Ascending aorta (tissue), 2 donors: ENCODE measurements around the gene PAGR1. TPM values are rescaled to one million over a fixed set of nuclear protein-coding genes. Genes with fewer than 3 reads are reported as not detected.
"Not testable (repeated sequence)": the region's sequence is repeated elsewhere in the genome, so short reads cannot be mapped to it uniquely, and the experiment has no call there.

Source experiments
- DNase-seq, 2 donors: peaks; one replicate each; pipeline ENCODE4 v3.0.0-alpha.2; 2019; ENCODE audit warnings: low spot score in 2 of 2
- H3K27ac ChIP-seq, 2 donors: fragments of 200-600 bp; sonication (generic); one replicate each; pipeline ENCODE4 v1.5.1; 2016 to 2017; ENCODE audit warnings: mild to moderate bottlenecking in 1 of 2
- H3K27me3 ChIP-seq: fragments of 200-600 bp; sonication (generic); one replicate; pipeline ENCODE4 v1.5.1; 2017
- H3K36me3 ChIP-seq, 2 donors: fragments of 200-600 bp; sonication (generic); one replicate each; pipeline ENCODE4 v1.5.1; 2016
- H3K4me1 ChIP-seq, 2 donors: fragments of 200-600 bp; sonication (generic); one replicate each; pipeline ENCODE4 v1.5.1; 2016 to 2017; ENCODE audit warnings: mild to moderate bottlenecking in 1 of 2
- H3K4me3 ChIP-seq, 2 donors: fragments of 200-600 bp; sonication (generic); one replicate each; pipeline ENCODE4 v1.5.1; 2016 to 2017; ENCODE audit warnings: mild to moderate bottlenecking in 1 of 2
- H3K9me3 ChIP-seq, 2 donors: fragments of 200-600 bp; sonication (generic); one replicate each; pipeline ENCODE4 v1.5.1; 2016
- intact Hi-C: fragments of 100-400 bp; cut with DNase I; formaldehyde crosslinking; loops from one replicate; pipeline ENCODE4 v1.15.1; 2023
- total RNA-seq: library from RNA; depleted of rRNA; stranded (reverse); fragments of >200 nt; gene quantifications from one replicate; pipeline ENCODE4 v1.1.0, GENCODE V29; 2016
- TF ChIP-seq, protein P1 (sequence below), 3 experiments: fragments of 200-600 bp in 2 of 3; fragments of 450-650 bp in 1 of 3; sonication (generic) in 2 of 3; IDR thresholded peaks; one replicate each; pipeline ENCODE4 v1.5.1; 2016 to 2019; ENCODE audit warnings: antibody characterized with exemption in 3 of 3, mild to moderate bottlenecking in 1 of 3, moderate library complexity in 1 of 3

The PAGR1 gene
- total RNA-seq, 1 donor from 2014 or later = 54.3 TPM

DNA sequence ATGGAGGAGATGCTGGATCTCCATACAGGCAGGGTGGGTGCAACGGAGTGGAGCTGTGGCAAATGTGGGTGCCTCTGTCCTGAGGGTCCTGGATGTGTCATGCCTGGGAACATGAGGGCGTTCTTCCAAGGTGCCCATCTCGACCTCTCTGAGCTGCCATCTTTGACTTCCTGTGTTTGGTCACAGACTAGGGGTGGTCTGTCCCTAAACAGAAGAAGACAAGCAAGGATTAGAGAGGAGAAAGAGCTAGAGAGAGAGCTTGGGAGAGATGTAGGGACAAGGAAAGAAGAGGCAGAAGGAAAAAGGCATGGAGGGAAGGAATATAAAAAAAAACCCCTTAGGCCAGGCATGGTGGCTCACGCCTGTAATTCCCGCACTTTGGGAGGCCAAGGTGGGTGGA, 41.2 kb upstream of the PAGR1 start:
- Histone ChIP-seq H3K27ac (no peak overlapping the region), H3K36me3 (no peaks in the 10 kb centered on the region), H3K27me3 (no peaks in the 10 kb centered on the region), H3K4me1 (no peaks in the 10 kb centered on the region), H3K4me3 (no peak overlapping the region), H3K9me3 (no peaks in the 10 kb centered on the region)
- TF ChIP-seq, protein P1, sequence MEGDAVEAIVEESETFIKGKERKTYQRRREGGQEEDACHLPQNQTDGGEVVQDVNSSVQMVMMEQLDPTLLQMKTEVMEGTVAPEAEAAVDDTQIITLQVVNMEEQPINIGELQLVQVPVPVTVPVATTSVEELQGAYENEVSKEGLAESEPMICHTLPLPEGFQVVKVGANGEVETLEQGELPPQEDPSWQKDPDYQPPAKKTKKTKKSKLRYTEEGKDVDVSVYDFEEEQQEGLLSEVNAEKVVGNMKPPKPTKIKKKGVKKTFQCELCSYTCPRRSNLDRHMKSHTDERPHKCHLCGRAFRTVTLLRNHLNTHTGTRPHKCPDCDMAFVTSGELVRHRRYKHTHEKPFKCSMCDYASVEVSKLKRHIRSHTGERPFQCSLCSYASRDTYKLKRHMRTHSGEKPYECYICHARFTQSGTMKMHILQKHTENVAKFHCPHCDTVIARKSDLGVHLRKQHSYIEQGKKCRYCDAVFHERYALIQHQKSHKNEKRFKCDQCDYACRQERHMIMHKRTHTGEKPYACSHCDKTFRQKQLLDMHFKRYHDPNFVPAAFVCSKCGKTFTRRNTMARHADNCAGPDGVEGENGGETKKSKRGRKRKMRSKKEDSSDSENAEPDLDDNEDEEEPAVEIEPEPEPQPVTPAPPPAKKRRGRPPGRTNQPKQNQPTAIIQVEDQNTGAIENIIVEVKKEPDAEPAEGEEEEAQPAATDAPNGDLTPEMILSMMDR (IDR thresholded peaks at IDR 0.05) = no peak
- intact Hi-C loops = no loop called here
- no peak for DNase-seq

DNA sequence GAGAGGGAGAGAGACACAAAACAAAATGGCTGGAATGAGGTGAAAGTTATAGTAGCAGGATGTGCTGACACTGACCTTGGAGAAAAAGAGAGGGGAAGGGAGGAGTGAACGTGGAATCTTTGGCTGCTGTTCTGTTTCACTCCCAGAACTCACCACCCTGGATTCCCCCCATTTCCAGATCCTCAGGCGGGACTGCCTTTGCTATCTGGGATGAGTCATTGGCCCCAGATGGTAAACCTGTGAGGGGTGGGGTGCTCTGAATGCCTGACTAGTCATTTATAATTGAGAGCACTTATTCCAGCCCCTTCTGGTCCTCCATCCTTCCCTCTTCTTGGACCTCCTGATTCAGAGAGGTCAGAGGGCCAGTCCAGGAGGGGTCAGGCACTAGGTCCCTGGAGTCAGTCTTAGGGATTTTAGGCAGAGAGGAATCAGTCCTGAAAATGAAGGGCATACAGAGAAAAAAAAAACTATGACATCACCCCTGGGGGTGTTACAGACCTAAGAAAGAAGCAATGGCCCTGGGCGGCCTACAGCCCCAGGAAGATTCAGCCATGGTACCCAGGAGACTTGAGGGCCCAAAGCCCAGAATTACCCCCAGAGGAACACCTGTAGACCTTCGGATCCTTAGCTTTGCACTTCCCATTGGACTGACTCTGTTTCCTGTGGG, 40.1 kb upstream of the PAGR1 start:
- intact Hi-C loops = no loop called here

DNA sequence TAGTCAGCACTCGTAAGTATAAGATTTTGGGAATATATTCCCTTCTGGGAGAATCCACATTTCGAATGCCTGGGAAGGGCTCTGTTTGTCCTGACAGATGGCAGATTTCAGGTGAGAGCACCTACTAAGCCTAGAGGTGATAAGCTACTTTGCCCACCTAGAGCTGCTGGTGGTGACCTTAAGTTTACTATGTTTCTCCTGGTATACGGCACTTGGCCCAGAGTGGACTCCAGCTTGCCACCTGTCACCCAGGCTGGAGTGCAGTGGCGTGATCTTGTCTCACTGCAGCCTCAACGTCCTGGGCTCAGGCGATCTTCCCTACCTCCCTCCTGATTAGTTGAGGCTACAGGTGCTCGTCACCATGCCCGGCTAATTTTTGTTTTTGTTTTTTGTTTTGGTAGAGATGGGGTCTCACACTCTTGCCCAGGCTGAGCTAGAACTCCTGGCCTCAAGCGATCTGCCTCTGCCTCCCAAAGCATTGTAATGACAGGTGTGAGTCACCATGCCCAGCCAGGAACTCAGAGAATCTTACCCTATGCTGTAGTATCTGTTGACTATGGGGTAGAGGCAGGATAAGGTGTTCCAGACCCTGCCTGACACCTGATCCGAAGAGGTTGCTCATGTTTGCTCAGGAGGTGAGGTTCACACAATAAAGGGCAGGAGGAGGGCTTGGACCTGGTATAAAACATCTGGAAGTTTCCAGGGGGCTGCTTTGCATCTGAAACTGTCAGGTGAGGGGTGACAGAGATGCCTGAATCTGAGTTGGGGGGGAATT, 38.2 kb upstream of the PAGR1 start, which contains the start of gene ZG16:
Gene ZG16 (plus strand): TSS at position 681 of the 775 bp plus-strand sequence. CDS start 1,011 bp downstream, outside the sequence.
- intact Hi-C loops = no loop called here
- no peak within 1 kb of the TSS for H3K4me3 ChIP-seq
- H3K27me3 ChIP-seq = no peaks in the 10 kb centered on the region
- no peak within 1 kb of the TSS for H3K27ac ChIP-seq
- no peak for DNase-seq
- no peaks in the 10 kb centered on the region for H3K4me1 ChIP-seq
- TF ChIP-seq, protein P1 (IDR thresholded peaks at IDR 0.05) = no peak
- H3K9me3 ChIP-seq = no peaks in the 10 kb centered on the region
- no peaks in the 10 kb centered on the region for H3K36me3 ChIP-seq

More for the DNA sequence above, 40.1 kb upstream of the PAGR1 start:
- no peak overlapping the region for H3K4me3 ChIP-seq
- no peaks in the 10 kb centered on the region for H3K27me3 ChIP-seq
- H3K4me1 ChIP-seq = no peaks in the 10 kb centered on the region
- no peaks in the 10 kb centered on the region for H3K36me3 ChIP-seq
- TF ChIP-seq, protein P1 (IDR thresholded peaks at IDR 0.05) = no peak
- no peak overlapping the region for H3K27ac ChIP-seq
- no peaks in the 10 kb centered on the region for H3K9me3 ChIP-seq
- no peak for DNase-seq

DNA sequence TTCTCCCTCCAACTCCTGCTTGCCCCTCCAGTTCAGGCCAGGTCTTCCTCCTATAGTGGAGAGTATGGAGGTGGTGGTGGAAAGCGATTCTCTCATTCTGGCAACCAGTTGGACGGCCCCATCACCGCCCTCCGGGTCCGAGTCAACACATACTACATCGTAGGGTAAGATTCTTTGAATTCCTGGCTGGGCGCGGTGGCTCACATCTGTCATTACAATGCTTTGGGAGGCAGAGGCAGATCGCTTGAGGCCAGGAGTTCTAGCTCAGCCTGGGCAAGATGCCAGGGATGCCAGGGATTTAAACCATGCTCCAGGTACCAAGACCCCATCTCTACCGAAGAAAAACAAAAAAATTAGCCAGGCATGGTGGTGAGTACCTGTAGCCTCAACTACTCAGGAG, 36.5 kb upstream of the PAGR1 start:
- intact Hi-C loops = no loop called here

DNA sequence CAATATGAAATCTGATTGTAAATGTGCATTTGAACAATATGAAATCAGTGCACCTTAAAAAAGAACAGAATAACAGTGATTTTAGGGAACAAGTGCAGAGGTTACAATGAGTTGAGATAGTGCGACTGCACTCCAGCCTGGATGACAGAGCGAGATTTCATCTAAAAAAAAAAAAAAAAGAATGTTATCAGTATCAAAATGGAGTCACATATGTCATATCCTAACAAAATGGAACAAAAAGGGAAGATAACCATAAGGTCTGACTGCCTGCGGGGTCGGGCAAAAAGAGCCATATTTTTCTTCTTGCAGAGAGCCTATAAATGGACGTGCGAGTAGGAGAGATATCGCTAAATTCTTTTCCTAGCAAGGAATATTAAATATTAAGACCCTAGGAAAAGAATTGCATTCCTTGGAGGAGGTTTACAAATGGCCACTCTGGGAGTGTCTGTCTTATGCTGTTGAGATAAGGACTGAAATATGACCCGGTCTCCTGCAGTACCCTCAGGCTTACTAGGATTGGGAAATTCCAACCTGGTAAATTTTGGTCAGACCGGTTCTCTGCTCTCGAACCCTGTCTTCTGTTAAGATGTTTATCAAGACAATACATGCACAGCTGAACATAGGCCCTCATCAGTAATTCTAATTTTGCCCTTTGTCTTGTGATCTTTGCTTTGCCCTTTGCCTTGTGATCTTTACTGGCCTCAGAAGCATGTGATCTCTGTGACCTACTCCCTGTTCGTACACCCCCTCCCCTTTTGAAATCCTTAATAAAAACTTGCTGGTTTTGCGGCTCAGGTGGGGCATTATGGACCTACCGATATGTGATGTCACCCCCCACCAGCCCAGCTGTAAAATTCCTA, 32.6 kb upstream of the PAGR1 start:
- H3K27me3 ChIP-seq, H3K9me3 ChIP-seq, H3K4me1 ChIP-seq, DNase-seq, H3K36me3 ChIP-seq, H3K27ac ChIP-seq, intact Hi-C loops, H3K4me3 ChIP-seq: not testable (repeated sequence)

More for the DNA sequence above, 36.5 kb upstream of the PAGR1 start:
- DNase-seq = no peak
- Histone ChIP-seq H3K27me3 (no peaks in the 10 kb centered on the region), H3K4me1 (no peaks in the 10 kb centered on the region), H3K27ac (no peak overlapping the region), H3K36me3 (no peaks in the 10 kb centered on the region), H3K4me3 (no peak overlapping the region), H3K9me3 (no peaks in the 10 kb centered on the region)
- TF ChIP-seq, protein P1 (IDR thresholded peaks at IDR 0.05) = no peak
